GM23338 (cell line): Measurements from ENCODE around the gene KLHDC2. TPM values are rescaled to one million over a fixed set of nuclear protein-coding genes. Genes with fewer than 3 reads are reported as not detected.

ENCODE experiments used
- ATAC-seq: fragments of 200-7000 bp; cut with Tn5 transposase; 3 replicates; pipeline ENCODE4 v1.9.1; 2020
- DNase-seq: peaks from one replicate; pipeline ENCODE4 v3.0.0-alpha.2; 2015; ENCODE audit warnings: low spot score
- H2AFZ ChIP-seq: fragments of 200-600 bp; sonication (generic); 2 replicates; pipeline ENCODE4 v1.8.0; 2016; ENCODE audit warnings: antibody characterized with exemption, mild to moderate bottlenecking, moderate library complexity
- H3F3A ChIP-seq: fragments of 200-600 bp; sonication (generic); replicated peaks from 2 replicates; pipeline ENCODE4 v1.8.0; 2017; ENCODE audit warnings: antibody characterized with exemption, mixed run types, low read depth
- H3K27ac ChIP-seq: fragments of 200-600 bp; sonication (generic); 2 replicates; pipeline ENCODE4 v1.6.1; 2016; ENCODE audit warnings: low read depth
- H3K27me3 ChIP-seq: fragments of 200-600 bp; sonication (generic); 2 replicates; pipeline ENCODE4 v1.8.0; 2016; ENCODE audit warnings: mild to moderate bottlenecking, mixed run types, moderate library complexity; ENCODE audit not compliant: insufficient read depth
- H3K36me3 ChIP-seq: fragments of 200-600 bp; sonication (generic); 2 replicates; pipeline ENCODE4 v1.8.0; 2016; ENCODE audit warnings: mild to moderate bottlenecking; ENCODE audit not compliant: insufficient read depth
- H3K4me1 ChIP-seq: fragments of 200-600 bp; sonication (generic); 2 replicates; pipeline ENCODE4 v1.8.0; 2016; ENCODE audit warnings: mild to moderate bottlenecking, moderate library complexity; ENCODE audit not compliant: insufficient read depth
- H3K4me2 ChIP-seq: fragments of 200-600 bp; sonication (generic); 2 replicates; pipeline ENCODE4 v1.7.1; 2017; ENCODE audit warnings: mixed run types
- H3K4me3 ChIP-seq: fragments of 200-600 bp; sonication (generic); 2 replicates; pipeline ENCODE4 v1.6.1; 2016; ENCODE audit warnings: mixed run types
- H3K79me2 ChIP-seq: fragments of 200-600 bp; sonication (generic); replicated peaks from 2 replicates; pipeline ENCODE4 v1.8.0; 2017; ENCODE audit warnings: mild to moderate bottlenecking; ENCODE audit not compliant: insufficient read depth
- H3K9me2 ChIP-seq: fragments of 200-600 bp; sonication (generic); 2 replicates; pipeline ENCODE4 v1.8.0; 2017; ENCODE audit not compliant: insufficient read depth
- H4K20me1 ChIP-seq: fragments of 200-600 bp; sonication (generic); replicated peaks from 2 replicates; pipeline ENCODE4 v1.8.0; 2017; ENCODE audit warnings: mild to moderate bottlenecking; ENCODE audit not compliant: insufficient read depth
- H3K27ac Mint-ChIP-seq: 2 replicates; pipeline ENCODE4 v1.8.0; 2020; ENCODE audit warnings: inconsistent platforms, mild to moderate bottlenecking, moderate library complexity, mixed read lengths
- H3K27me3 Mint-ChIP-seq: 3 replicates; pipeline ENCODE4 v1.8.0; 2022; ENCODE audit warnings: low read depth, mild to moderate bottlenecking, moderate library complexity, mixed read lengths, inconsistent platforms; ENCODE audit not compliant: insufficient read depth, poor library complexity
- H3K36me3 Mint-ChIP-seq: 3 replicates; pipeline ENCODE4 v1.8.0; 2021; ENCODE audit warnings: low read depth, mild to moderate bottlenecking, inconsistent platforms, moderate library complexity, mixed read lengths
- H3K4me1 Mint-ChIP-seq: 3 replicates; pipeline ENCODE4 v1.8.0; 2020; ENCODE audit warnings: mild to moderate bottlenecking, inconsistent platforms, mixed read lengths
- H3K4me3 Mint-ChIP-seq: 3 replicates; pipeline ENCODE4 v1.8.0; 2021; ENCODE audit warnings: moderate library complexity, mild to moderate bottlenecking, inconsistent platforms, mixed read lengths
- H3K9me3 Mint-ChIP-seq: 3 replicates; pipeline ENCODE4 v1.8.0; 2020; ENCODE audit warnings: moderate library complexity, mild to moderate bottlenecking, inconsistent platforms, mixed read lengths
- CREB1 ChIP-seq: fragments of 250-450 bp; sonication (Bioruptor Pico); IDR thresholded peaks from 2 replicates; pipeline ENCODE4 v1.5.0; 2020; ENCODE audit warnings: low read depth, mild to moderate bottlenecking, moderate library complexity
- EZH2 ChIP-seq: fragments of 200-600 bp; sonication (generic); IDR thresholded peaks from one replicate; pipeline ENCODE4 v1.8.0; 2017; ENCODE audit warnings: antibody characterized with exemption, mild to moderate bottlenecking, low read depth; ENCODE audit not compliant: unreplicated experiment
- EZH2phosphoT487 ChIP-seq: fragments of 200-600 bp; sonication (generic); IDR thresholded peaks from one replicate; pipeline ENCODE4 v1.8.1; 2018; ENCODE audit warnings: antibody characterized with exemption; ENCODE audit not compliant: unreplicated experiment
- JUNB ChIP-seq: IDR thresholded peaks from one replicate; pipeline ENCODE4 v1.6.1; 2016; ENCODE audit warnings: antibody characterized with exemption; ENCODE audit not compliant: unreplicated experiment
- NANOG ChIP-seq: IDR thresholded peaks from 2 replicates; pipeline ENCODE4 v1.6.1; 2016; ENCODE audit warnings: antibody characterized with exemption, borderline replicate concordance
- STAT1 ChIP-seq: IDR thresholded peaks from one replicate; pipeline ENCODE4 v1.6.1; 2016; ENCODE audit warnings: antibody characterized with exemption; ENCODE audit not compliant: unreplicated experiment
- ZNF114 ChIP-seq: fragments of 250-450 bp; sonication (Bioruptor Pico); IDR thresholded peaks from 2 replicates; pipeline ENCODE4 v1.5.0; 2020; ENCODE audit warnings: mild to moderate bottlenecking, moderate library complexity
- ZNF331 ChIP-seq: fragments of 250-450 bp; sonication (Bioruptor Pico); IDR thresholded peaks from 2 replicates; pipeline ENCODE4 v1.5.0; 2020; ENCODE audit warnings: low read depth, mild to moderate bottlenecking, moderate library complexity
- polyA plus RNA-seq: library from polyadenylated mRNA; unstranded; fragments of >200 nt; fragmentation: Nextera tagmentation; extraction: Ambion mirVana; gene quantifications from 2 replicates; pipeline ENCODE4 v1.2.1, GENCODE V29; 2016
- total RNA-seq: library from RNA; depleted of rRNA; stranded (reverse); fragments of >200 nt; shearing (Covaris generic); gene quantifications from 2 replicates; pipeline ENCODE4 v1.2.3, GENCODE V29; 2014
- TF ChIP-seq, protein P1 (sequence below): IDR thresholded peaks from 2 replicates; pipeline ENCODE4 v1.6.1; 2016; ENCODE audit warnings: antibody characterized with exemption
- TF ChIP-seq, protein P2 (sequence below), 2 experiments: fragments of 200-600 bp in 1 of 2; sonication (generic) in 1 of 2; conservative IDR thresholded peaks; 2 replicates each; pipeline versions ENCODE4 v1.5.1 to v1.6.1; 2016 to 2017; ENCODE audit warnings: antibody characterized with exemption in 2 of 2, low read depth in 2 of 2, mild to moderate bottlenecking in 2 of 2, moderate library complexity in 1 of 2
- TF ChIP-seq, protein P3 (sequence below): IDR thresholded peaks from one replicate; pipeline ENCODE4 v1.6.1; 2018; ENCODE audit warnings: antibody characterized with exemption; ENCODE audit not compliant: unreplicated experiment
- TF ChIP-seq, protein P4 (sequence below): fragments of 250-450 bp; sonication (Bioruptor Pico); IDR thresholded peaks from 2 replicates; pipeline ENCODE4 v1.5.0; 2020; ENCODE audit warnings: mild to moderate bottlenecking, moderate library complexity

The KLHDC2 gene
- total and polyA plus RNA-seq, 2 experiments from 2014 or later: 38.5 to 61.9 TPM

DNA sequence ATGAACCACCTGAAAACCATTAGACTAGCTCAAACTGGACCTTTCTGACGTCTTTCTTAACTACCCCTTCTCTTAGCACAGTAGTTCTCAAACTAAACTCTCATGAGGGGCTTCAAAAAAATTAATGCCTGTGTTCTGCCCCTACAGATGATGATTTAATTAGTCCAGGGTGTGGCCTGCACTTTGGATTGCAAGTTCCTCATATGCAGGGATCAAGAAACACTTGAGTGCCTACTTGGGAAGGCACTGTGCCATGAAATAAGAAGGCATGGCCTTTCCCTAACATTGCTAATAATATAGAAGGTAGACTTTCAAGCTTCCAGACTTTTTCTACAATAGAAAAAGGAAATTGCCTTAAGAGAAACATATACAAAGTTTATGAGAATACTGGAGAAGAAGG, 22.8 kb upstream of the KLHDC2 start:
- Histone ChIP-seq H4K20me1 (no peaks in the 10 kb centered on the region), H3K4me2 (no peak overlapping the region), H3K9me2 (peaks cover 5% of the 10 kb centered on the region; the same call in 1 of the 2 replicates), H2AFZ (no peak overlapping the region), H3K79me2 (no peaks in the 10 kb centered on the region), H3F3A (no peaks in the 10 kb centered on the region), H3K4me1 (no peaks in the 10 kb centered on the region), H3K36me3 (no peaks in the 10 kb centered on the region), H3K27ac (no peak overlapping the region), H3K27me3 (no peaks in the 10 kb centered on the region), H3K4me3 (no peak overlapping the region)
- Mint-ChIP-seq H3K4me1 (no peaks in the 10 kb centered on the region), H3K9me3 (no peaks in the 10 kb centered on the region), H3K4me3 (no peak overlapping the region), H3K27ac (no peak overlapping the region), H3K27me3 (no peaks in the 10 kb centered on the region), H3K36me3 (no peaks in the 10 kb centered on the region)
- TF ChIP-seq, protein P1, sequence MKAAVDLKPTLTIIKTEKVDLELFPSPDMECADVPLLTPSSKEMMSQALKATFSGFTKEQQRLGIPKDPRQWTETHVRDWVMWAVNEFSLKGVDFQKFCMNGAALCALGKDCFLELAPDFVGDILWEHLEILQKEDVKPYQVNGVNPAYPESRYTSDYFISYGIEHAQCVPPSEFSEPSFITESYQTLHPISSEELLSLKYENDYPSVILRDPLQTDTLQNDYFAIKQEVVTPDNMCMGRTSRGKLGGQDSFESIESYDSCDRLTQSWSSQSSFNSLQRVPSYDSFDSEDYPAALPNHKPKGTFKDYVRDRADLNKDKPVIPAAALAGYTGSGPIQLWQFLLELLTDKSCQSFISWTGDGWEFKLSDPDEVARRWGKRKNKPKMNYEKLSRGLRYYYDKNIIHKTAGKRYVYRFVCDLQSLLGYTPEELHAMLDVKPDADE: no peak
- TF ChIP-seq, protein P2, sequence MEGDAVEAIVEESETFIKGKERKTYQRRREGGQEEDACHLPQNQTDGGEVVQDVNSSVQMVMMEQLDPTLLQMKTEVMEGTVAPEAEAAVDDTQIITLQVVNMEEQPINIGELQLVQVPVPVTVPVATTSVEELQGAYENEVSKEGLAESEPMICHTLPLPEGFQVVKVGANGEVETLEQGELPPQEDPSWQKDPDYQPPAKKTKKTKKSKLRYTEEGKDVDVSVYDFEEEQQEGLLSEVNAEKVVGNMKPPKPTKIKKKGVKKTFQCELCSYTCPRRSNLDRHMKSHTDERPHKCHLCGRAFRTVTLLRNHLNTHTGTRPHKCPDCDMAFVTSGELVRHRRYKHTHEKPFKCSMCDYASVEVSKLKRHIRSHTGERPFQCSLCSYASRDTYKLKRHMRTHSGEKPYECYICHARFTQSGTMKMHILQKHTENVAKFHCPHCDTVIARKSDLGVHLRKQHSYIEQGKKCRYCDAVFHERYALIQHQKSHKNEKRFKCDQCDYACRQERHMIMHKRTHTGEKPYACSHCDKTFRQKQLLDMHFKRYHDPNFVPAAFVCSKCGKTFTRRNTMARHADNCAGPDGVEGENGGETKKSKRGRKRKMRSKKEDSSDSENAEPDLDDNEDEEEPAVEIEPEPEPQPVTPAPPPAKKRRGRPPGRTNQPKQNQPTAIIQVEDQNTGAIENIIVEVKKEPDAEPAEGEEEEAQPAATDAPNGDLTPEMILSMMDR (conservative IDR thresholded peaks at IDR 0.05; ENCODE audit: low read depth in 2 of 2): no peak
- no peak for TF ChIP-seq ZNF331 (CRISPR knock-in tag)
- TF ChIP-seq NANOG: no peak
- TF ChIP-seq, protein P3, sequence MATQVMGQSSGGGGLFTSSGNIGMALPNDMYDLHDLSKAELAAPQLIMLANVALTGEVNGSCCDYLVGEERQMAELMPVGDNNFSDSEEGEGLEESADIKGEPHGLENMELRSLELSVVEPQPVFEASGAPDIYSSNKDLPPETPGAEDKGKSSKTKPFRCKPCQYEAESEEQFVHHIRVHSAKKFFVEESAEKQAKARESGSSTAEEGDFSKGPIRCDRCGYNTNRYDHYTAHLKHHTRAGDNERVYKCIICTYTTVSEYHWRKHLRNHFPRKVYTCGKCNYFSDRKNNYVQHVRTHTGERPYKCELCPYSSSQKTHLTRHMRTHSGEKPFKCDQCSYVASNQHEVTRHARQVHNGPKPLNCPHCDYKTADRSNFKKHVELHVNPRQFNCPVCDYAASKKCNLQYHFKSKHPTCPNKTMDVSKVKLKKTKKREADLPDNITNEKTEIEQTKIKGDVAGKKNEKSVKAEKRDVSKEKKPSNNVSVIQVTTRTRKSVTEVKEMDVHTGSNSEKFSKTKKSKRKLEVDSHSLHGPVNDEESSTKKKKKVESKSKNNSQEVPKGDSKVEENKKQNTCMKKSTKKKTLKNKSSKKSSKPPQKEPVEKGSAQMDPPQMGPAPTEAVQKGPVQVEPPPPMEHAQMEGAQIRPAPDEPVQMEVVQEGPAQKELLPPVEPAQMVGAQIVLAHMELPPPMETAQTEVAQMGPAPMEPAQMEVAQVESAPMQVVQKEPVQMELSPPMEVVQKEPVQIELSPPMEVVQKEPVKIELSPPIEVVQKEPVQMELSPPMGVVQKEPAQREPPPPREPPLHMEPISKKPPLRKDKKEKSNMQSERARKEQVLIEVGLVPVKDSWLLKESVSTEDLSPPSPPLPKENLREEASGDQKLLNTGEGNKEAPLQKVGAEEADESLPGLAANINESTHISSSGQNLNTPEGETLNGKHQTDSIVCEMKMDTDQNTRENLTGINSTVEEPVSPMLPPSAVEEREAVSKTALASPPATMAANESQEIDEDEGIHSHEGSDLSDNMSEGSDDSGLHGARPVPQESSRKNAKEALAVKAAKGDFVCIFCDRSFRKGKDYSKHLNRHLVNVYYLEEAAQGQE: no peak
- no peak for TF ChIP-seq EZH2phosphoT487
- TF ChIP-seq JUNB: no peak
- TF ChIP-seq, protein P4, sequence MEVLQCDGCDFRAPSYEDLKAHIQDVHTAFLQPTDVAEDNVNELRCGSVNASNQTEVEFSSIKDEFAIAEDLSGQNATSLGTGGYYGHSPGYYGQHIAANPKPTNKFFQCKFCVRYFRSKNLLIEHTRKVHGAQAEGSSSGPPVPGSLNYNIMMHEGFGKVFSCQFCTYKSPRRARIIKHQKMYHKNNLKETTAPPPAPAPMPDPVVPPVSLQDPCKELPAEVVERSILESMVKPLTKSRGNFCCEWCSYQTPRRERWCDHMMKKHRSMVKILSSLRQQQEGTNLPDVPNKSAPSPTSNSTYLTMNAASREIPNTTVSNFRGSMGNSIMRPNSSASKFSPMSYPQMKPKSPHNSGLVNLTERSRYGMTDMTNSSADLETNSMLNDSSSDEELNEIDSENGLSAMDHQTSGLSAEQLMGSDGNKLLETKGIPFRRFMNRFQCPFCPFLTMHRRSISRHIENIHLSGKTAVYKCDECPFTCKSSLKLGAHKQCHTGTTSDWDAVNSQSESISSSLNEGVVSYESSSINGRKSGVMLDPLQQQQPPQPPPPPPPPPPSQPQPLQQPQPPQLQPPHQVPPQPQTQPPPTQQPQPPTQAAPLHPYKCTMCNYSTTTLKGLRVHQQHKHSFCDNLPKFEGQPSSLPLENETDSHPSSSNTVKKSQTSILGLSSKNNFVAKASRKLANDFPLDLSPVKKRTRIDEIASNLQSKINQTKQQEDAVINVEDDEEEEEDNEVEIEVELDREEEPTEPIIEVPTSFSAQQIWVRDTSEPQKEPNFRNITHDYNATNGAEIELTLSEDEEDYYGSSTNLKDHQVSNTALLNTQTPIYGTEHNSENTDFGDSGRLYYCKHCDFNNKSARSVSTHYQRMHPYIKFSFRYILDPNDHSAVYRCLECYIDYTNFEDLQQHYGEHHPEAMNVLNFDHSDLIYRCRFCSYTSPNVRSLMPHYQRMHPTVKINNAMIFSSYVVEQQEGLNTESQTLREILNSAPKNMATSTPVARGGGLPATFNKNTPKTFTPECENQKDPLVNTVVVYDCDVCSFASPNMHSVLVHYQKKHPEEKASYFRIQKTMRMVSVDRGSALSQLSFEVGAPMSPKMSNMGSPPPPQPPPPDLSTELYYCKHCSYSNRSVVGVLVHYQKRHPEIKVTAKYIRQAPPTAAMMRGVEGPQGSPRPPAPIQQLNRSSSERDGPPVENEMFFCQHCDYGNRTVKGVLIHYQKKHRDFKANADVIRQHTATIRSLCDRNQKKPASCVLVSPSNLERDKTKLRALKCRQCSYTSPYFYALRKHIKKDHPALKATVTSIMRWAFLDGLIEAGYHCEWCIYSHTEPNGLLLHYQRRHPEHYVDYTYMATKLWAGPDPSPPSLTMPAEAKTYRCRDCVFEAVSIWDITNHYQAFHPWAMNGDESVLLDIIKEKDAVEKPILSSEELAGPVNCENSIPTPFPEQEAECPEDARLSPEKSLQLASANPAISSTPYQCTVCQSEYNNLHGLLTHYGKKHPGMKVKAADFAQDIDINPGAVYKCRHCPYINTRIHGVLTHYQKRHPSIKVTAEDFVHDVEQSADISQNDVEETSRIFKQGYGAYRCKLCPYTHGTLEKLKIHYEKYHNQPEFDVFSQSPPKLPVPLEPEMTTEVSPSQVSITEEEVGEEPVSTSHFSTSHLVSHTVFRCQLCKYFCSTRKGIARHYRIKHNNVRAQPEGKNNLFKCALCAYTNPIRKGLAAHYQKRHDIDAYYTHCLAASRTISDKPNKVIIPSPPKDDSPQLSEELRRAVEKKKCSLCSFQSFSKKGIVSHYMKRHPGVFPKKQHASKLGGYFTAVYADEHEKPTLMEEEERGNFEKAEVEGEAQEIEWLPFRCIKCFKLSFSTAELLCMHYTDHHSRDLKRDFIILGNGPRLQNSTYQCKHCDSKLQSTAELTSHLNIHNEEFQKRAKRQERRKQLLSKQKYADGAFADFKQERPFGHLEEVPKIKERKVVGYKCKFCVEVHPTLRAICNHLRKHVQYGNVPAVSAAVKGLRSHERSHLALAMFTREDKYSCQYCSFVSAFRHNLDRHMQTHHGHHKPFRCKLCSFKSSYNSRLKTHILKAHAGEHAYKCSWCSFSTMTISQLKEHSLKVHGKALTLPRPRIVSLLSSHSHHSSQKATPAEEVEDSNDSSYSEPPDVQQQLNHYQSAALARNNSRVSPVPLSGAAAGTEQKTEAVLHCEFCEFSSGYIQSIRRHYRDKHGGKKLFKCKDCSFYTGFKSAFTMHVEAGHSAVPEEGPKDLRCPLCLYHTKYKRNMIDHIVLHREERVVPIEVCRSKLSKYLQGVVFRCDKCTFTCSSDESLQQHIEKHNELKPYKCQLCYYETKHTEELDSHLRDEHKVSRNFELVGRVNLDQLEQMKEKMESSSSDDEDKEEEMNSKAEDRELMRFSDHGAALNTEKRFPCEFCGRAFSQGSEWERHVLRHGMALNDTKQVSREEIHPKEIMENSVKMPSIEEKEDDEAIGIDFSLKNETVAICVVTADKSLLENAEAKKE (CRISPR knock-in tag): no peak
- TF ChIP-seq EZH2: no peak
- no peak for TF ChIP-seq CREB1 (CRISPR knock-in tag)
- no peak for TF ChIP-seq STAT1
- no peak for TF ChIP-seq ZNF114 (CRISPR knock-in tag)
- no peak for DNase-seq
- no peak for ATAC-seq
